CD4-positive, alpha-beta T cell treated with Interleukin-17A for 1 hour (primary cell): ENCODE results near the gene NFKB2.
A peak's percentile ranks its signal among the peaks of the same experiment; 100 is the strongest.

Experiments
- DNase-seq: peaks from one replicate; pipeline ENCODE4 v3.0.0-alpha.2; 2020

Gene NFKB2

GRCh38 chr10:102409604-102410428 is 14.3 kb downstream of the NFKB2 start:
- DNase-seq: no peak

DNA sequence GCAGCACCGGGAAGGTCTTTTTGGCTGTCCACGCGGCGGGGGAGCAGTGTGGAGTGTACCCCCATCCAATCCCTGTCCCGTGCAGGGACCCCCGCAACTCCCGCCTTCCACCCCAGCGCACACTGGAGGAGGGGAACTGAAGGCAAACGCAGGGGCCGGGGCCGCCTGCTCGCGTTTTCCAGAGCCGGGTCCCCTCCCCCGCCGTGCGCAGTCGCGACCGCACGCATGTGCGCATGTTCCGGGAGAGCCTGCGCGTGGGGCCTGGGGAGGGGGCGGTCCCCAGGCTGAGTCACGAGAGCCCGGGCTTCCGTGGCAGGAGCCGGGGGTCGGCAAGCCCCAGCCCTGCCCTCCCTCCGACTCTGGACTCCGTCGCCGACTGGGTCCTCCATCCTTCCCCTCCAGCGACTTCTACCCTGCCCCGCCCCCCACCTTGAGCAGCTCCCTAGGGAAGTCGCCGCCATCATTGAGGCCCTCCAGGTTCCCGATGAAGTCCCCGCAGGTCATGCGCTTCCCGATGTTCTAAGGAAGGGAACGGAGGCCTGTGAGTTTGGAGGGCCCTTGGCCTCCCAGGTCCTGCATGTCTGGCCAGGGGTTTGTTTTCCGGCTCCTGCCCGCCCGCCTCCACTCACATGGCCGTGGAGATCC is 15.0 kb downstream of the NFKB2 start:
- peak; percentile 49 for DNase-seq

GRCh38 chr10:102411341-102412255 is 16.1 kb downstream of the NFKB2 start:
- no peak for DNase-seq

DNA sequence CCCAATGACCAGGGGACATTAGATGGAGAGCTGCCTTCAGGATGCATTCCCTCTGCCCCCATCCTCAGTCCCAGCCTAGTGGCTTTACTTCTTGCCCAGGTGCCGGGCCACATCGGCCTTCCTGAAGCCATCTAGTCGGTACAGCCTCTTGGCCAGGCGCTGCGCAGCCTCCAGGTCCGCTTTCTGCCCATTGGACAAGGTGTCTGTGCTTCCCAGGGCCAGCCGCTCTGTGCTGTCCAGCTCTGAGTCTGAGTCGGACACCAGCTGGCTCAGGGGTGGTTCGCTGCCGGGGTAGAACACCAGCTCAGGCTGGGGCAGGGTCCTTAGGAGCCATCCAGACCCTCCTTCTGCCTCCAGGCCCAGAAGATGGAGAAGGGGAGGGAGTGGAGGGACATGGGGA is 16.8 kb downstream of the NFKB2 start:
- DNase-seq: no peak

DNA sequence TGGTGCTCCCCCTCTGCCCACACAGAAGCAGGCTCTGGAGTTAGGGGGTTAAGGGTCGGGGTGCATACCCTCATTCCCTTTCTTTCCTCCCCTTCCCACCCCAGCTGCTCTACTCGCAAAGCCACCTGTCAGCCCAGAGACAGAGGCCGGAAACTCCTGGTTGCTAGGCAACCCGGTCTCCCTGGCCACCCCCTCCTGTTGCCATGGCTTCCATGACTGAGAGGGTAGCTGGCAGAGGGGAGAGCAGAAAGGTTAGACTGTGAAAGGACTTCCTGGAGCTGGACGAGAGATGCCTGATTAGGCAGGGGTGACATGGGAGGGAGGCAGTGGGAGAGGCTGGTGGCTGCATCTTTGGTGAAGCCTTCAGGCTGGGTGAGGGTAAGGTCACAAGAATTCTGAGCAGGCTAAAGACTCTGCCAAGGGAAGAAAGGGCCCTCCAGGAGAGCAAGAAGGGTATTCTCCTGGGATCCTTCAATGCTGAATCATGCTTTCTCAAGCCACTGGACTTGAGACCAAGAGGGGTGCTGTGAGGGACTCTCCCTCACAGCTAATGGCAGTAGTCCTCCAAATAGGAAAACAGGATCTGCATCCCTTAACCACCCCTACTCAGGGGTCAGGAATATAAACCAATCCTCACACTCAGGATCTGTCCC is 17.7 kb downstream of the NFKB2 start:
- peak; percentile 66 for DNase-seq

DNA sequence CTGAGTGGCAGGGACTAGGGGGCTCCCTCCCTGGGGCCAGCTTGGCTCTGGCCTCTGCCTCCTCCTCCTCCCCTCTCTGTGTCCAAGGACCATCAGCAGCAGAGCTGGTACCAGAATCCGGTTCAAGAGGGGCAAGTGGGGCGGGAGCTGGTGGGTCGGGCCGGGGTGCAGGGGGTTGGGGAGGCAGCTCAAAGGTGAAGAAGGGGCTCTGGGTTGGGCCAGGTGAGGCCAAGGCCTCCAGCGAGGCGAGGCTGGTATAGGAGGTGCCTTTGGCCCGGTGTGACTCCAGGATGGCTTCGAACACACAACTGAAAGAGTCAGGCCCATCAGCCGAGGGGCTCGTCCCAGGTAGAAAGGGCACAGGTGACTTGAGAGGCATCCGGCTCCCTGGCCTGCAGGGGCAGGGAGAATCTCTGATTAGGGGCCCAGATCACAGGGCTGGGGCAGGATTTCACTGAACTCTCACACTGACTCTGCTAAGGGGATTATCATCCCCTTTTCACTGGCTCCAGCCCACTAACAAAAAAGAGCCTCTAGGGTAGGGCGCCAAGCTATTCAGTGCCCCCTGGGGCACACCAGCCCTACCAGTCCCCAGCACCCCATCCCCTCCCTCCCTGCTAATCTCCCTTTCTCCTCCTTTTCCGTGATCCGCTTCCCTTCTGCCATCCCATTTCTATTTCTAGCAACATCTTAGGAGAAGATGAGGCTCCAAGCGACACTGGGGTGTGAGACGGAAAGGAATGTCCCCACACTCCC is 18.5 kb downstream of the NFKB2 start:
- DNase-seq: no peak

DNA sequence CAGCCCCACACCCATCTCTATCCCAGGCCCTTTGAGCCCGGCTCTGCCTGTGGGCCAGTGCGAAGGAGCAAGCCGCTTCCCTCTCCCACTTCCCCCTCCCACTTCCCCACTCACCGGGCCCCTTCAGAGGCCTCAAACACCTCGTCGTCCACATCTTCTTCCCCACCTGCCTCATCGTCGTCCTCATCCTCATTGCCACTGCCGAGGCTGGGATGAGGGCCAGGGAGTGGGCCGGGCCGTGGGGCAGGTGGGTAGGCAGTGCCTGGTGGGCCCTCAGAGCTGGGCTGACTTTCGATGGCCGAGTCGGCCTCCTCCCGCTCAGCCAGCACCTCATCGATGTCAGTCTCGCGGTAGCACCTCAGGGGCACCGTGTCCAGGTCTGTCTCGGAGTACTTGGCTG is 19.2 kb downstream of the NFKB2 start:
- no peak for DNase-seq

- no peak for DNase-seq
Measured at GRCh38 chr10:102416283-102416682, 20.8 kb downstream of the NFKB2 start.

DNA sequence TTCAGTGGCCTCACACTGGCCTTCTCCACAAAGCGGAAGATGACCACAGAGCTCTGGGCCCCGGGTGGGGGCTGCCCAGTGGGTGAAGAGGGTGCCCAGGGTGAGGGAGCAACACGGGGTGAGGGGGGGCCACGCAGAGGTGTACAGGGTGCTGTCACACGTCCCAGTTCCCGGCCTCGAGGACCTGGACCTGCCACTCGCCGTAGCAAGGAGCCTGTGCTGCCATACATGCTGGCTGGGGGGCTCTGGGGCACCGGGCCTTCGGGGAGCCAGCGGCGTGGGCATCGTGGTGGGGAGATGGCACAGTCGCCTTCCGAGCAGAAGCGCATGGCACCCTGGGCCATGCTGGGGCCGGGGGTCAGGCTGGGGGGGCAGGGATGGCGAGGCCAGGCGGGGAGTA is 21.2 kb downstream of the NFKB2 start:
- no peak for DNase-seq

- DNase-seq: no peak
Measured at GRCh38 chr10:102418622-102419268, 23.2 kb downstream of the NFKB2 start, which contains the start of gene PSD. TSS of gene PSD (minus strand) at chr10:102418785. CDS start at chr10:102417038, 1,747 bp downstream.

GRCh38 chr10:102419269-102420180 is 24.0 kb downstream of the NFKB2 start:
- peak; percentile 70 for DNase-seq

GRCh38 chr10:102420181-102420713 is 24.7 kb downstream of the NFKB2 start:
- no peak for DNase-seq

GRCh38 chr10:102420714-102421506 is 25.4 kb downstream of the NFKB2 start, which contains the start of gene FBXL15:
TSS of gene FBXL15 (plus strand) at chr10:102420836. CDS start at chr10:102421130, 294 bp downstream.
- DNase-seq: peak; percentile 97

GRCh38 chr10:102421507-102421756 is 25.9 kb downstream of the NFKB2 start:
- no peak for DNase-seq

DNA sequence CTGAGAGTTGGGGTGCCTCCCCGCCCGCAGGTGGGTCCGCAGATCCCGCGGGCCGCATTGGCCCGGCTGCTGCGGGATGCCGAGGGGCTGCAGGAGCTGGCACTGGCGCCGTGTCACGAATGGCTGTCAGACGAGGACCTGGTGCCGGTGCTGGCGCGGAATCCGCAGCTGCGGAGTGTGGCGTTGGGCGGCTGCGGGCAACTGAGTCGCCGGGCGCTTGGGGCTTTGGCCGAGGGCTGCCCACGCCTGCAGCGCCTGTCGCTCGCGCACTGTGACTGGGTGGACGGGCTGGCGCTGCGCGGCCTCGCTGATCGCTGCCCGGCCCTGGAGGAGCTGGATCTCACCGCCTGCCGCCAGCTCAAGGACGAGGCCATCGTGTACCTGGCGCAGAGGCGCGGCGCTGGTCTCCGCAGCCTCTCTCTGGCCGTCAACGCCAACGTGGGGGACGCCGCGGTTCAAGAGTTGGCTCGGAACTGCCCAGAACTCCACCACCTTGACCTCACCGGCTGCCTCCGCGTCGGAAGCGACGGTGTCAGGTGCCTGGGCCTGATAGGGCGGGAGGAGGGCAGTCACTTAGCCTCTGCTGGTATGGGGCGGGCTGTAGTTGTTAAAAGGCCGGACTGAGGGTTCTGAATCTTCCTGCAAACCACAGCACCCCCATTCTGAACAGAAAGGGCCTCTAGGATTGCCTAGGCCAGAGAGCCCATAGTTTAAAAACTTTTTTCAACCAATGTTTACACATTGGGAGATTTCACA is 26.4 kb downstream of the NFKB2 start:
- DNase-seq: peak; percentile 30

GRCh38 chr10:102422545-102423129 is 27.1 kb downstream of the NFKB2 start:
- DNase-seq: peak; percentile 53

- no peak for DNase-seq
Measured at GRCh38 chr10:102423372-102423968, 28.0 kb downstream of the NFKB2 start.

GRCh38 chr10:102424145-102424544 is 28.6 kb downstream of the NFKB2 start:
- no peak for DNase-seq
